Kidney tubule cell (primary cell): ENCODE data around the gene RASA1.
A peak's percentile ranks its signal among the peaks of the same experiment; 100 is the strongest.

Experiments used
- DNase-seq: peaks from one replicate; pipeline ENCODE4 v3.0.0-alpha.2; 2018; ENCODE audit warnings: low spot score

RASA1 gene

DNA sequence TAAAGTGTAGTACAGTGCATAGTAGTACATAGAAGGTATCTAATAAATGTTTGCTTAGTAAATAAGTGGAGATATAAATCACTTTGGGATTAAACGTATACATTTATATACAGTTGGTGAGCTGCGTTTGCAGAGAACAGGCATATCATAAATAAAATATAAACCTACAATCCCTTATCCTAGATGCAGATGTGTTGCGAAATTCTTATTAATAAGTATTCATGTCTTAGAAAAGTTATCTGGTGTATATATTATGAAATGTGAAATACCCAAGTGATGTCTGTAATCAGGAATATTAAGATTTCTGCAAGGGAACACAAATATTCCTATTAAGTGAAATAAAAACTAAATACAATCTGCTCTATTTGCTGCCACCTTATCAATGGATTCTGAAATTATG is 136.2 kb downstream of the RASA1 start:
- DNase-seq, result no peak

DNA sequence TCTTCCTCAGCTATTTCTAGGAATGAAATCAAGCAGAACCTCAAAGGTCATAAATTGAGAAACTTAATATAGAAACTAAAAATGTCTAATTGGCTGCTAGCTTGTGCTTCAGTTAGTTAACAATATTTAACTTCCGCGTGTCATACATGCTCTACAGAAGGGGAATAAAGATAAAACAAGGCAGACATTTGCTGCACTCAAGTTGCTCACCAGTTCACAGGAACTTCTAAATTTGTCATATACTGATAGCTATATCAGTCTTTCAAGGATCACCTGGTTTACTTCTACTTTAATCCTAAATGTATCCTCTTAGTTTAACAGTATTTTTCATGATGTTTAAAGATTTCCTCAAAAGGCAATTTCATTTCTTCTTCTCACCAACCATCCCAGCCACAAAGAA is 136.7 kb downstream of the RASA1 start:
- no peak for DNase-seq

DNA sequence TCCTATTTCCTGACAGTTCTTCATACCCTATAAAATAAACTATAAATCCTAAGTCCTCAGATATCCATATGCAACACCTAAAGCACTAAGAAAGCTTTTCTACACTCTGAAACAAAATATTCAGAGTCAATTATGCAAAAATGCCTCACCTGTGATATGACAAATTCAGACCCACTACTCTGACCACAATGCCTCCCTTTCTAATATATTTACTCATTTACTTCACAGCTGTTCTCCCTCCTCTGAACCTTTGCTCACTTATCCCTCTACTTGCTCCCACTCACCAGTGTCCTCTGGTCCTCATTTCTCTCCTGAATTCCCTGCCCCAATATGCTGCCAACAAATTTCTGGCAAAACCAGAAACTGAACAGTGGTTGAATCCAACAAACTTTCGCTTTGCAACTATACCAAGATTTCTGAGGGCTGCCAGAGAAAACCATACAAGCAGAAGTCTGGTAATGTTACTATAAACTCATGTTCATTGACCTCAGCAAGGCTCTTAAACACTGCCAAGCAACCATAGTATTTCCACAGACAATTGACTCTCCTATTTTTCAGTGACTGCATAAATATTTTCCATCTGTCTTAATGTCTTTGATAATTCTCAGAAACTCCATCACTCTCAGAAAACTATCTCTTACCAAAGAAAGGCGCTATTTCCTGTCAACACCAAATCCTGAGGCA is 137.9 kb downstream of the RASA1 start:
- DNase-seq, result no peak

GRCh38 chr5:87408204-87408603 is 140.5 kb downstream of the RASA1 start:
- DNase-seq, result no peak

- peak; percentile 63 for DNase-seq
Measured at GRCh38 chr5:87410931-87411330, 143.2 kb downstream of the RASA1 start.

DNA sequence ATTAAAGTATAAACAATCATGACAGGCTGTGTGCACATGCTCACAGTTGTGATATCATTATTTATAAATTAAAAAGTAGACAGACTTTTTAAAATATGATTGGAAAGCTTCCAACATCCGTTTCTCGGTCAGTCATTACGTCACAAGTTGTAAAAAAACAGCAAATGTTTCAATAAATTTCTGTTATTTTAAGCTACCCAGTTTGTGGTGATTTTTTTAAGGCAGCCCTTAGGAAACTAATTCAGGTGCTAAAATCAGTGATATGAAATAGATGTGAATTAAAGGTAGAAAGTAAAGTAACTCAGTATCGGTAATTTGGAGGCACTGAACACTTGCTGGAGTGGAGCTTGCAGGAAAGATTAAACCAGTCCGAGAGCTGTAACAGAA is 143.9 kb downstream of the RASA1 start:
- DNase-seq, result no peak

GRCh38 chr5:87411973-87412629 is 144.4 kb downstream of the RASA1 start:
- peak; percentile 55 for DNase-seq

DNA sequence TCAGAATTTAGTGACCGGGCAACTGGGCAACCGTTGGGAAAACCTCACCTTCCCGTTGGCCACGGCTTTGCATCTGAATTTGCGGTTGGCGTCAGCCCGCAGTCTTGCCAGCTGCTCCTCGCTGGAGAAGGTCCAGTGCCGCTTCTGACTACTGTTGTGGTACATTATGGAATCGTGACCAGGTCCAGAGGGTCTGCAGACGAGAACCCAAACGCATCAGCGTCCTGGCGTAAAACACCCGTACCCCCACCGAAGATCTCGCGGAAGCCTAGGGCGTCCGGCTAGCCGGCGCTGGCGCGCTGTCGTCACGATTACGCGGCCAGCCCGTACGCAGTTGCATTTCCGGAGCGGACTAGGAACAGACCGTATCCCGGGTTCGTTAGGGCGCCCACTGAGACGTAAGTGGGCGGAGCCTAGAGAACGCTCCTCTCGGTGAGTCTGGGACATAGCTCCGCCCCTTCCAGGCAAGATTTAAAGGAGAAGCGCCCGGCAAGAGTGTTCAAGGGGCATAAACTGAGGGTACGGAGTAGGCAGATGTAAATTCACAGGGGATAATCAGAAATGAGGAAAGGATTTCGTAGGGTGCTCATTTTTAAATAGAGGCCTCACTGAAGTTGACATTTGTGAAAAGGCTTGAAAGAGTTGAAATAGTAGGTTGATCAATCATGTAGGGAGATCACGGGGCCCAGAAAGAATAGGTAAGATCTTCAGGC is 145.1 kb downstream of the RASA1 start, which contains the start of gene CCNH:
CCNH (minus strand) TSS at position 301 of the 713 bp plus-strand sequence; CDS start at position 165, 136 bp downstream.
- DNase-seq, result peak; percentile 98

DNA sequence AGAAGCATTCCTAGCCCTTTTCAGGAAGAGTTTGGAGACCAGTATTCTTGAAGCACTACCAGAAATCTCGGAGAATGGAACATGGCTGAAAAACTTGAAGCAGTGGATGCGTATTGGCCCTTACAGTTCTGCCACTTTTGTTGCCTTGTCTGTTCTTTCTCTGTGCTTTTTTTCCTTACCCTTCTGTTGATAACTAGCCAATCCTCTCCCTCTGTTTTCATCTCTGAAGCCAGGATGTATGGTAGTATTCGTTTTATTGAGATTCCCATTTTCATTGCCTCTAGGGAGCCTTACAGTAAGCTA is 145.6 kb downstream of the RASA1 start:
- DNase-seq, result no peak

DNA sequence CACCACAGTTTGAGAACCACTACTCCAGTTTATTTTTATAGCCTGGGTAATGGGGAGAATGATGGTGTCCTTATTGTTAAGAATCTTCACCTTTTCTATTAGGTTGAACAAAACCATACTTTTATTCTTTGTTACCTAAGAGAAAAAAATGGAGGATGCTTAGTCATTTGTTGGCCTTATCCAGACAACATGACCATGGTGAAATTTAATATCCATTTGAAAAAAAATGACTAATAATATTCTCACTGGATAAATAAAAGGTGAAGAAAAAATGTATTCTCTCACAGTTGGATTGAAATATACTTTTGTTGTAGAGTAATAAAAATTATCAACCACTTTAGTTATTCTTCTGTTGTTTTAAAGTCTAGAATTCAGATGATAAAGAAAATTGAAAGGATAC is 150.8 kb downstream of the RASA1 start:
- no peak for DNase-seq

DNA sequence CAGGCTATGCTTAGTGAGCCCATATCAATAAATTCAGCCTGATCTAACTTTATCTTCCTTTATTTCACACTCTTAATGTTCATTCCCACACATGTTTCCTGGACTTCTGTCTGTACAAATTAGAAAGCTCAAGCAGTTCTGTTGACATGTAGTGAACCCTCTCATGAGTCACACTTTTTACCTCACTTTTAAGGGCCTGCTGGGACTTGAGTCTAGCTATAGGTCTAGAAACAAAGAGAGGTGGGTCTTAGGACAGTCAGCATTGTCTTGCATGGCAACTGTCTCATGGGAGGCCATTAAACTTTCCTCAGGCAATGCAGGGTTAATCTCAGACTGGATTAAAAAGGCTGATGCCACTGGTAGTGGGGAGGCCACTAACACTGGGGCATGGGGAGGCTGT is 153.6 kb downstream of the RASA1 start:
- no peak for DNase-seq

DNA sequence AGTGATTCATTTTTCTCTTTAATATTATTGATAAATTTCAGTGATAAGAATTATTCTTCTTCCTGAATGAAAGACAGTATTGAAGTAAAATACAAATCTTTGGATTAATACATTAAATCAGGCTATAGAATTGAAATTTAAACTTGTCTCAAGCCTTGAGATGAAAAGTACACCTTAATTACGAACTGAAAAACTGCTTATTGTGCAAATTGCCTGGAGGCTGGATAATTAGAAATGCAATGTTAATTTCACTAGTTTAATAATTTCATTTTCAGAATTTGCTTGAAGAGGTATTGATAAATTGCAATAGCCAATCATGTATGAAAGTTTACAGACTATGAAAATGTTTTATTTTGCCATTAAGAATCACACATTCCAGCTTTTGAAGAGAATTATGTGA is 156.1 kb downstream of the RASA1 start:
- DNase-seq, result no peak

- no peak for DNase-seq
Measured at GRCh38 chr5:87430863-87431457, 163.3 kb downstream of the RASA1 start.

DNA sequence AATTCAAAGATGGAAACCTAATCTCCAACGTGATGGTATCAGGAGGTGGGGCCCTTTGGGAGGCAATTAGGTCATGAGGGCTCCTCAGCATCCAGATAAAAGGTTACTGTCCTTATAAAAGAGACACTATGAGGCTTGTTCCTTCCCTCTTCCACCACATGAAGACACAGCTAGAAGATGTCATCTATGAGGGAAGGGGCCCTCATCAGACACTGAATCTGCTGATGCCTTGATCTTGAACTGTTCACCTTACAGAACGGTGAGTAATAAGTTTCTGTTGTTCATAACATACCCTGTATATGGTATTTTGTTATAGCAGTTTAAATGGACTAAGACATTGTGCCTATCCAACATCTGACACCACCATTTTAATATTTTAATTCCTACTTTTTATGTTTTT is 164.8 kb downstream of the RASA1 start:
- no peak for DNase-seq

DNA sequence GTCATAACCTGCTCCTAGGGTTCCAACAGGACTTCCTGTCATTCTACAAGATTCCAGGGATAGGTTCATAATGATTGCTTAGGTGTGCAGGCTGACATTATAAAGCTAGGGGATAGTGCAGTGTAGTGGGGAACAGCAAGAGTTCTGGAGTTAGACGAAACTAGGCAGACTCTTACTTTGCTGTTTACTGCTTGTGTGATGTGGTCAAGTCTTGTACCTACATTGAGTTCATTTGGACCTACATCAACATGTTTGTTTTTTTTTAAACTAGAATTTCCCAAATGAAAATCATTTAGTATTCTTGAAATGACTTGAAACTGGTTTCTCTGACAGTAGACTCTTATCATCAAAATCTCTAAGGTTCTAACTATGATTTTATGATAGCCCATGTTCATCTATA is 166.3 kb downstream of the RASA1 start:
- no peak for DNase-seq

GRCh38 chr5:87434461-87434860 is 166.8 kb downstream of the RASA1 start:
- no peak for DNase-seq

GRCh38 chr5:87435144-87435694 is 167.5 kb downstream of the RASA1 start:
- DNase-seq, result no peak

DNA sequence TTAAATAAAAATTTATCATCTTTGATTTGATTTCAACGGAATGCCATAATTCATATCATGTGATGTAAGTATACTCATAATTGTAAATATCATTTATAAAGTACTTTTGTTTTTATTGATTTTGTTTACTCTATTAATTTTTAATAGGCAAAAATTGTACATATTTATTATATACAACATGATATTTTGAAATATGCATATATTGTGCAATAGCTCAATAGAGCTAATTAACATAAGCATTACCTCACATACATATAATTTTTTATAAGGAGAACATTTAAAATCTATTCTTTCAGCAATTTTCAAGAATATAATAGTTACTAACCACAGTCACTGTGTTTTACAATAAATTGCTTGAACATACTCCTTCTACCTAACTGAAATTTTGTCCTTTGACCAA is 170.0 kb downstream of the RASA1 start:
- no peak for DNase-seq

- no peak for DNase-seq
Measured at GRCh38 chr5:87438231-87438630, 170.5 kb downstream of the RASA1 start.
